Vagina (tissue), 2 donors: ENCODE data around the gene KIAA1210.

Experiments
- CTCF ChIP-seq, 3 experiments: fragments of 450-650 bp in 2 of 3; fragments of 200-600 bp in 1 of 3; sonication (generic) in 1 of 3; IDR thresholded peaks; one replicate each; pipeline ENCODE4 v1.5.1; 2017 to 2019; ENCODE audit warnings: antibody characterized with exemption in 3 of 3, mild to moderate bottlenecking in 2 of 3, moderate library complexity in 2 of 3
- POLR2A ChIP-seq, 2 donors: fragments of 450-650 bp; IDR thresholded peaks; one replicate each; pipeline ENCODE4 v1.6.1; 2017; ENCODE audit warnings: antibody characterized with exemption in 2 of 2, mild to moderate bottlenecking in 2 of 2, moderate library complexity in 2 of 2
- POLR2AphosphoS5 ChIP-seq, 2 donors: sonication (generic); formaldehyde crosslinking; IDR thresholded peaks; one replicate each; pipeline ENCODE4 v1.9.0; 2017; ENCODE audit warnings: antibody characterized with exemption in 2 of 2, mild to moderate bottlenecking in 2 of 2, low read depth in 1 of 2; ENCODE audit not compliant: insufficient read depth in 1 of 2

DNA sequence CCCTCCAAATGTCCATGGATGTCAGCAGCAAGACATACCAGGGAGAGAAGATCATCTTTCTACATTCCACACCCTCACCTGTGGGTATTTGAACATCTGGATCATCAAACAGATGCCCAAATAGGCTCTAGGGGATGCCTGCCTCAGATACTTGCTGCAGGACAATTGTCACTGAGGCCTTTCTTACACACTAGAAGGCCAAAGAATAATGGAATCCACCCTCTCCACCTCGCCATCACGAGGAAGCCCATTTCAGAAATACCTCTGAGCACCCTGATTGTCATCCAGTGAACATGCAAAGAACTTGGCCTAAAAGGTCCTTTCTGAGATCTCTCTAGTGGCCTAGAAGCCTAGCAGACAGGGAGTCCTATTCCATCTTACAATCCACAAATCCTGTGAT, 6.9 kb upstream of the KIAA1210 start:
- TF ChIP-seq CTCF (IDR thresholded peaks at IDR 0.05), result no peak
- TF ChIP-seq POLR2A (IDR thresholded peaks at IDR 0.05), result no peak
- TF ChIP-seq POLR2AphosphoS5 (IDR thresholded peaks at IDR 0.05; ENCODE audit: insufficient read depth in 1 of 2, low read depth in 1 of 2), result no peak
